ENCODE data around the gene CDH16.

DNA sequence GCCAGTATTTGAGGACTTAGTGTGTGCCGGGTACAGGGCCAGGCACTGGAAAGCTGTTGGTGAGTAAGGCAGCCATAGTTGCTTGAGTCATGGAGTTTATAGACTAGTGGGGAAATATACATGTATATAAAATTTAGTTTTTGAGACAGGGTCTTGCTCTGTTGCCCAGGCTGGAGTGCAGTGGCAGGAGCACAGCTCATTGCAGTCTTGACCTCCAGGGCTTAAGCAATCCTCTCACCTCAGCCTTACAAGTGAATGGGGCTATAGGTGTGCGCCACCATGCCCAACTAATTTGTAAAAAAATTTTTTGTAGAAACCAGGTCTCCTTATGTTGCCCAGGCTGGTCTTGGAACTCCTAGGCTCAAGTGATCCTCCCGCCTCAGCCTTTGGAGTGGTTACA lies 36.0 kb downstream of the CDH16 start:
- TF ChIP-seq POLR2A (IDR thresholded peaks at IDR 0.05; ENCODE audit: low read length): no peak
- no peak for TF ChIP-seq GATA1 (IDR thresholded peaks at IDR 0.05; ENCODE audit: low read depth, low read length)
